GM23248 (cell line): Measurements from ENCODE around the gene ZNF415.

Source experiments
- EZH2 ChIP-seq: fragments of 200-600 bp; sonication (generic); IDR thresholded peaks from 2 replicates; pipeline ENCODE4 v1.6.1; 2018; ENCODE audit warnings: antibody characterized with exemption, mild to moderate bottlenecking; ENCODE audit not compliant: insufficient read depth, poor library complexity, severe bottlenecking
- EZH2phosphoT487 ChIP-seq: fragments of 200-600 bp; sonication (generic); IDR thresholded peaks from 2 replicates; pipeline ENCODE4 v1.6.1; 2018; ENCODE audit warnings: antibody characterized with exemption, moderate library complexity, mild to moderate bottlenecking, low read depth; ENCODE audit not compliant: insufficient read depth

- no peak for TF ChIP-seq EZH2phosphoT487
- no peak for TF ChIP-seq EZH2
Observed at GRCh38 chr19:53112286-53112685, 20.4 kb downstream of the ZNF415 start.
